GM12891 (cell line): ENCODE data around the gene PRKAR2A.

Source experiments
- POLR2A ChIP-seq: IDR thresholded peaks from 2 replicates; pipeline ENCODE4 v1.6.1; 2011; ENCODE audit warnings: low read depth, low read length, control low read depth
- TAF1 ChIP-seq: IDR thresholded peaks from 2 replicates; pipeline ENCODE4 v1.6.1; 2011; ENCODE audit warnings: low read depth, low read length, control low read depth

DNA sequence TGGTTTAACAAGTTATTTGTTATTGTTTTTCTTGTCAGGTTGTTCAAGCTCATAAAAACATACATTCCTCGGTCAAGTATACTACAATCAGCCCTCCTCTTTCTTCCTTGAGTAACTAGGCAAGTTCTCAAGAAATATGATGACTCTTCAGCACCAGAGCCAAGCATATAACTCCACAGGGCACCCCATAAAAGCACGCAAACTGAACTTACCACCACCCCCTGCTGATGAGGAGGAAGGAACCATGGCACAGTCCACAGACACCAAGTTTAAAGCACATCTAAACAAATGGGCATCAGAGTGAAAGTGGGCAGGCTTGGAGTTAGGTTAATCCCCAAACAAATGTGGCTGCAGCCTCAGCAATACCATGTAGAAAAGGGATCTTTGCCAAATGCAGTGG, 135.9 kb downstream of the PRKAR2A start:
- TF ChIP-seq TAF1 (no peak), POLR2A (no peak)
